Skeletal muscle tissue (tissue), 4 donors: ENCODE measurements around the gene RAC3. TPM values are rescaled to one million over a fixed set of nuclear protein-coding genes. Genes with fewer than 3 reads are reported as not detected.
A peak's percentile ranks its signal among the peaks of the same experiment; 100 is the strongest.

Experiments used
- H3K27ac ChIP-seq: one replicate; pipeline ENCODE4 v1.7.0; 2013; ENCODE audit warnings: mild to moderate bottlenecking, low read depth, low read length, inconsistent platforms
- H3K27me3 ChIP-seq, 3 donors: one replicate each; pipeline ENCODE4 v1.7.0; 2013; ENCODE audit warnings: low read length in 3 of 3; ENCODE audit not compliant: control insufficient read depth in 3 of 3, insufficient read depth in 3 of 3
- H3K36me3 ChIP-seq, 3 donors: one replicate each; pipeline ENCODE4 v1.7.0; 2013; ENCODE audit warnings: low read length in 3 of 3; ENCODE audit not compliant: control insufficient read depth in 3 of 3, insufficient read depth in 3 of 3
- H3K4me1 ChIP-seq, 3 donors: one replicate each; pipeline ENCODE4 v1.7.0; 2013; ENCODE audit warnings: low read length in 3 of 3, mild to moderate bottlenecking in 3 of 3; ENCODE audit not compliant: control insufficient read depth in 3 of 3, insufficient read depth in 3 of 3
- H3K4me3 ChIP-seq, 3 donors: one replicate each; pipeline ENCODE4 v1.7.0; 2013; ENCODE audit warnings: low read length in 3 of 3
- H3K9ac ChIP-seq, 3 donors: one replicate each; pipeline ENCODE4 v1.7.0; 2013; ENCODE audit warnings: low read length in 3 of 3, mild to moderate bottlenecking in 3 of 3, moderate library complexity in 2 of 3, low read depth in 1 of 3
- H3K9me3 ChIP-seq, 3 donors: one replicate each; pipeline ENCODE4 v1.7.0; 2013; ENCODE audit warnings: low read length in 3 of 3; ENCODE audit not compliant: control insufficient read depth in 3 of 3
- total RNA-seq: library from RNA; depleted of rRNA; stranded (reverse); fragments of >200 nt; gene quantifications from one replicate; pipeline ENCODE4 v1.2.3, GENCODE V29; 2014
- donor health status: Osteomylitis.

RAC3 gene
- total RNA-seq, 1 donor from 2014 or later = 8.4 TPM

DNA sequence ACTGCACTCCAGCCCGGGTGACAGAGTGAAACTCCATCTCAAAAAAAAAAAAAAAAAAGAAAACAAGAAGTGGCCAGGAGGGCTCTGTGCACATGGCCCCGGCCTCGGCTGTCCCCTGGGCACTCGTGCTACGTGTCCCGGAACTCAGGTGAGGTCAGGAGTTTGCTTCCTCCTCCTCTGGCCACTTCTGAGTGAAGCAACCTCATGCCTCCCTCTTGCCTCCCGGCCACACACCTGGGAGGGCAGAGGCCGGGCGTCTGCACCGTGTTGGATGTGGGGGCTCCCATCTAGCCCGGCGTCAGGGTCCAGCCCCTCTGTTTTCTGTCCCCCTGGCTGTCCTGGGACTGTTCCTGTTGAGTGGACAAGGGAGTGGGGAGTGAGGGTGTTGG is 31.9 kb upstream of the RAC3 start:
- Histone ChIP-seq H3K4me1 (peaks cover 40 to 51% (median 49%) of the 10 kb centered on the region in 3 donors), H3K4me3 (no peak overlapping the region), H3K36me3 (peaks cover 5 to 11% (median 9%) of the 10 kb centered on the region in 3 donors), H3K9ac (no peak overlapping the region), H3K9me3 (no peaks in the 10 kb centered on the region), H3K27me3 (no peaks in the 10 kb centered on the region), H3K27ac (no peak overlapping the region)

DNA sequence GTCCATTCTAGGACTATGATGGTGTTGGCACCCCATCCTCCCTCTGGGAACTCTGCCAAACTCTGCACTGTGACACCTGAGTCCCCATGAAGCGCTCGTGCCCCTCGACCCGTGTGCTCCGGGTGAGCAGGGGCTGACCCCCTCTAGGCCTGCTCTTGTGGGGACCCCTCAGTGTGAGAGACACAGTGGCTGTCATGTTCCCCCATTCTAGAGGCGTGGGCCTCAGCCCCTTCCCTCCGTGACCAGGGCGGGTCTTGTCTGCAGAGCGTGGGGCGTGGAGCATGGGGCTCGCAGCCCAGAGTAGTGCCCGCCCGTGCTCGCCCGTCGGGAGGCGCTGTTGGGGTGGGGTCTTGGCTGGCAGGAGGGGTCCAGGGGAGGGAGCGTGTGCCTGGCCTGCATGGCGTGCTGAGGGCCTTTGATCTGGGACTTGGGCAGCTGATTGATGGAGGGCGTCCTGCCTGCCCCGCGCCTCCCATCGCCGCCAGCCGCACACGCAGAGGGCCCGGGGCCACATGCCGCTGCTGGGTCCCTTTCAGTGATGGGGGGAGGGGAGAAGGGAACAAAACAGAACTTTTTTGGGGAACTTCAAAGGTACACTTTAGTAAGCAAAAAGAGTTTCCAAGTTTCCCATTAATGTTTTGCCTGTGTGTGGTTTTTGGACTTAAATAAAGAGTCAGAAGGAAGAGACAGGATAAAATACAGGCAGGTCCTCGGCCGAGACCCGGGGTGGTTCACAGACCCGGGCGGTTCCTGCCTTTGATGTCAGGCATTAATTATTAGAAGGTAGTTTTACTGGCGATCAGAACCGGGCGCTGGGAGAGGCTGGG is 31.3 kb upstream of the RAC3 start:
- Histone ChIP-seq H3K4me3 (no peak overlapping the region), H3K27ac (no peak overlapping the region), H3K9me3 (no peaks in the 10 kb centered on the region), H3K9ac (no peak overlapping the region), H3K27me3 (no peaks in the 10 kb centered on the region), H3K36me3 (peaks cover 5 to 11% (median 9%) of the 10 kb centered on the region in 3 donors), H3K4me1 (peaks cover 40 to 53% (median 49%) of the 10 kb centered on the region in 3 donors)

- H3K9me3 ChIP-seq = no peaks in the 10 kb centered on the region
- H3K36me3 ChIP-seq = peaks cover 5 to 9% (median 6%) of the 10 kb centered on the region in 3 donors
- H3K4me1 ChIP-seq = peaks cover 48 to 56% (median 52%) of the 10 kb centered on the region in 3 donors
- peak overlapping the region in 2 of 3 donors; percentile 25 to 38 for H3K9ac ChIP-seq
- H3K27ac ChIP-seq = no peak overlapping the region
- H3K27me3 ChIP-seq = no peaks in the 10 kb centered on the region
- H3K4me3 ChIP-seq = peak overlapping the region in 1 of 3 donors; percentile 14
These were observed 30.5 kb upstream of the RAC3 start for GRCh38 chr17:82000803-82001570.

GRCh38 chr17:82001571-82002056 is 29.9 kb upstream of the RAC3 start:
- no peaks in the 10 kb centered on the region for H3K27me3 ChIP-seq
- peak overlapping the region in 1 of 3 donors; percentile 14 for H3K4me3 ChIP-seq
- peaks cover 4 to 5% (median 5%) of the 10 kb centered on the region in 3 donors for H3K36me3 ChIP-seq
- H3K9ac ChIP-seq = no peak overlapping the region
- H3K4me1 ChIP-seq = peaks cover 52 to 62% (median 59%) of the 10 kb centered on the region in 3 donors
- H3K27ac ChIP-seq = no peak overlapping the region
- no peaks in the 10 kb centered on the region for H3K9me3 ChIP-seq

- peaks cover 44 to 57% (median 52%) of the 10 kb centered on the region in 3 donors for H3K4me1 ChIP-seq
- peak overlapping the region in 1 of 3 donors; percentile 45 for H3K4me3 ChIP-seq
- H3K27me3 ChIP-seq = no peaks in the 10 kb centered on the region
- no peak overlapping the region for H3K27ac ChIP-seq
- H3K9me3 ChIP-seq = no peaks in the 10 kb centered on the region
- H3K9ac ChIP-seq = peak overlapping the region in 2 of 3 donors; percentile 20 to 62
- H3K36me3 ChIP-seq = no peaks in the 10 kb centered on the region
These were observed 27.8 kb upstream of the RAC3 start for GRCh38 chr17:82003411-82004381.

- no peak overlapping the region for H3K4me3 ChIP-seq
- no peaks in the 10 kb centered on the region for H3K27me3 ChIP-seq
- peak overlapping the region in 1 of 3 donors; percentile 54 for H3K9ac ChIP-seq
- H3K27ac ChIP-seq = no peak overlapping the region
- H3K9me3 ChIP-seq = no peaks in the 10 kb centered on the region
- H3K36me3 ChIP-seq = no peaks in the 10 kb centered on the region
- H3K4me1 ChIP-seq = peaks cover 38 to 50% (median 44%) of the 10 kb centered on the region in 3 donors
These were observed 26.7 kb upstream of the RAC3 start for GRCh38 chr17:82004517-82005455.

GRCh38 chr17:82005701-82006348 is 25.7 kb upstream of the RAC3 start:
- Histone ChIP-seq H3K36me3 (no peaks in the 10 kb centered on the region), H3K9ac (no peak overlapping the region), H3K4me3 (no peak overlapping the region), H3K9me3 (no peaks in the 10 kb centered on the region), H3K27ac (no peak overlapping the region), H3K4me1 (peaks cover 33 to 43% (median 36%) of the 10 kb centered on the region in 3 donors), H3K27me3 (no peaks in the 10 kb centered on the region)

DNA sequence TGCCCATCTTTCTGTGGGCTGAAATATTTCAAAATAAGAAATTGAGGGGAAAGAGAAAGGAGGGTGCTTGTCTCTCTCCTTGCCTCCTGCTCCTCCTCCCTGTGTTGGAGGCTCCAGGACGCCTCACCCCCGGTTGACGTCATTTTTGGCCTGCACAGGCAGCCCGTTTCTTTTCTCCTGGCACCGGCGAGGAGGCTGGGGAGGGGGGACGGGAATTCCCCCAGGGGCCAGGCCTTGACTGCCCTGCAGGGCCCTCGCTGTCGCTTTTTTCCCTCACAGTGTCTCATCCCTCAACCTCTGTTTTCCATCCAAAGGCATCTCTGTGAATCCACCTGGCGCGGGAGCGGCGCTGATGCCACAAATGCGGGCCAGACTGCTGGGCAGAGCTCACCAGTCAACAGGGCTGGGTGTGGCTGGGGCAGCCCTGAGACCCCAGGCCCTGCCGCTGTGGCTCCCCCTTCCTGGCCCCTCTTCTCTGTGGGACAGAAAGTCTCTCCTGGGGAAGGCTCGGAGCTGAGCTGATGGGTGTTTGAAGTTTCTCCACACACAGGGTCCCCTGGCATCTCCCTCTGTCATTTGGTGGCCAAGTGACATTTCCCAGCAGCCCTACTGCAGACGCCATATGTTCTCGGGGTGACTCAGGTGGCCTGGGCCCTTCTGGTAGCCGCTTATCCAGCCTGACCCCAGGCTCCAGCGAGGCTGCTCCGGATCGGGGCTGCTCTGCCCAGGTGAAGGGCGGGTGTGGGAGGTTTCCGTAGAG is 24.8 kb upstream of the RAC3 start:
- peaks cover 28 to 34% (median 28%) of the 10 kb centered on the region in 3 donors for H3K4me1 ChIP-seq
- H3K9me3 ChIP-seq = no peaks in the 10 kb centered on the region
- H3K9ac ChIP-seq = no peak overlapping the region
- H3K27me3 ChIP-seq = no peaks in the 10 kb centered on the region
- H3K4me3 ChIP-seq = no peak overlapping the region
- H3K36me3 ChIP-seq = no peaks in the 10 kb centered on the region
- no peak overlapping the region for H3K27ac ChIP-seq
